IMR-90 (cell line): Measurements from ENCODE around the gene SUPT3H. TPM values are rescaled to one million over a fixed set of nuclear protein-coding genes. Genes with fewer than 3 reads are reported as not detected.
"Not testable (repeated sequence)": the region's sequence is repeated elsewhere in the genome, so short reads cannot be mapped to it uniquely, and the experiment has no call there.

Experiments used
- ATAC-seq: fragments of 200-7000 bp; cut with Tn5 transposase; 2 replicates; pipeline ENCODE4 v1.9.1; 2020; ENCODE audit warnings: low read depth, mild to moderate bottlenecking, moderate library complexity
- BruUV-seq: library from RNA; stranded (reverse); fragments of 400-500 nt; replicated peaks from 2 replicates; lab custom pipeline; 2021; lab: Mats Ljungman, UMichigan
- CTCF ChIA-PET: fragments of 300-600 bp; formaldehyde crosslinking; extraction: SDS; loops from one replicate; lab custom pipeline; 2021; ENCODE audit warnings: antibody characterized with exemption; lab: Yijun Ruan, JAX
- POLR2A ChIA-PET: fragments of 300-600 bp; sonication (Branson Sonifier 250); formaldehyde crosslinking; loops from one replicate; lab custom pipeline; 2022; ENCODE audit warnings: antibody characterized with exemption; ENCODE audit not compliant: unreplicated experiment; lab: Charles Lee
- DNase-seq: peaks from one replicate; pipeline ENCODE4 v3.0.0; 2013
- H2AFZ ChIP-seq: replicated peaks from 2 replicates; pipeline ENCODE3; 2013; ENCODE audit warnings: low read length, mild to moderate bottlenecking; ENCODE audit not compliant: poor library complexity
- H2AK5ac ChIP-seq: 2 replicates; pipeline ENCODE4 v1.6.1; 2013; ENCODE audit warnings: low read depth, low read length, inconsistent platforms
- H2AK9ac ChIP-seq: replicated peaks from 2 replicates; pipeline ENCODE3; 2013; ENCODE audit warnings: mild to moderate bottlenecking, low read depth, low read length, moderate library complexity; ENCODE audit not compliant: poor library complexity
- H2BK120ac ChIP-seq: 2 replicates; pipeline ENCODE4 v1.6.1; 2013; ENCODE audit warnings: low read depth, low read length, inconsistent platforms
- H2BK15ac ChIP-seq: 3 replicates; pipeline ENCODE4 v1.6.1; 2013; ENCODE audit warnings: low read depth, low read length, inconsistent platforms
- H2BK20ac ChIP-seq: 2 replicates; pipeline ENCODE4 v1.6.1; 2013; ENCODE audit warnings: low read depth, mild to moderate bottlenecking, inconsistent platforms, low read length, moderate library complexity
- H2BK5ac ChIP-seq: 2 replicates; pipeline ENCODE4 v1.6.1; 2013; ENCODE audit warnings: mild to moderate bottlenecking, low read depth, low read length, inconsistent platforms; ENCODE audit not compliant: poor library complexity, severe bottlenecking
- H3K14ac ChIP-seq: replicated peaks from 2 replicates; pipeline ENCODE4 v1.6.1; 2013; ENCODE audit warnings: low read depth, low read length, inconsistent platforms
- H3K18ac ChIP-seq: 2 replicates; pipeline ENCODE4 v1.6.1; 2013; ENCODE audit warnings: low read depth, low read length, control low read depth
- H3K23ac ChIP-seq: 2 replicates; pipeline ENCODE4 v1.6.1; 2013; ENCODE audit warnings: low read depth, low read length, inconsistent platforms
- H3K27ac ChIP-seq: 2 replicates; pipeline ENCODE4 v1.5.1; 2013; ENCODE audit warnings: mild to moderate bottlenecking, control low read depth, low read length; ENCODE audit not compliant: insufficient read depth
- H3K27me3 ChIP-seq: 2 replicates; pipeline ENCODE4 v1.6.1; 2013; ENCODE audit warnings: low read length; ENCODE audit not compliant: control insufficient read depth, insufficient read depth
- H3K36me3 ChIP-seq: 2 replicates; pipeline ENCODE4 v1.6.1; 2013; ENCODE audit warnings: low read length, mixed read lengths; ENCODE audit not compliant: control insufficient read depth, insufficient read depth
- H3K4ac ChIP-seq: 2 replicates; pipeline ENCODE4 v1.6.1; 2013; ENCODE audit warnings: low read depth, low read length, inconsistent platforms
- H3K4me1 ChIP-seq: 2 replicates; pipeline ENCODE4 v1.6.1; 2013; ENCODE audit warnings: low read length, mixed read lengths; ENCODE audit not compliant: control insufficient read depth, insufficient read depth
- H3K4me2 ChIP-seq: 2 replicates; pipeline ENCODE4 v1.6.1; 2013; ENCODE audit warnings: low read depth, mild to moderate bottlenecking, control low read depth, low read length, moderate library complexity
- H3K4me3 ChIP-seq: 2 replicates; pipeline ENCODE4 v1.5.1; 2013; ENCODE audit warnings: low read depth, mild to moderate bottlenecking, control low read depth, low read length, moderate library complexity; ENCODE audit not compliant: insufficient read depth
- H3K56ac ChIP-seq: 2 replicates; pipeline ENCODE4 v1.6.1; 2013; ENCODE audit warnings: low read length, inconsistent platforms; ENCODE audit not compliant: insufficient read depth; ENCODE audit errors: extremely low read depth
- H3K79me1 ChIP-seq, 2 experiments: 2 replicates each; pipeline ENCODE4 v1.6.1; 2013; ENCODE audit warnings: low read length in 2 of 2, inconsistent platforms in 1 of 2, low read depth in 1 of 2
- H3K9ac ChIP-seq: 2 replicates; pipeline ENCODE4 v1.6.1; 2013; ENCODE audit warnings: low read depth, low read length, control low read depth
- H3K9me1 ChIP-seq: 2 replicates; pipeline ENCODE4 v1.6.1; 2013; ENCODE audit warnings: low read length, inconsistent platforms; ENCODE audit not compliant: insufficient read depth
- H3K9me3 ChIP-seq: 2 replicates; pipeline ENCODE4 v1.6.1; 2013; ENCODE audit warnings: low read length; ENCODE audit not compliant: control insufficient read depth, insufficient read depth
- H4K20me1 ChIP-seq: 2 replicates; pipeline ENCODE4 v1.6.1; 2013; ENCODE audit warnings: low read length, inconsistent platforms; ENCODE audit not compliant: insufficient read depth
- H4K5ac ChIP-seq: 2 replicates; pipeline ENCODE4 v1.6.1; 2013; ENCODE audit warnings: mild to moderate bottlenecking, low read depth, low read length, control low read depth
- H4K8ac ChIP-seq, 2 experiments: 2 replicates each; pipeline ENCODE4 v1.6.1; 2013; ENCODE audit warnings: low read depth in 2 of 2, low read length in 2 of 2, control low read depth in 1 of 2, inconsistent platforms in 1 of 2
- H4K91ac ChIP-seq: 2 replicates; pipeline ENCODE4 v1.6.1; 2013; ENCODE audit warnings: low read depth, low read length, inconsistent platforms; ENCODE audit not compliant: insufficient read depth
- WGBS, 2 experiments: methylation state at CpG; one replicate each; pipeline versions ENCODE4 v1.1.5 to v1.1.7; 2013; ENCODE audit warnings: missing lambda C conversion rate in 2 of 2; ENCODE audit not compliant: insufficient read length in 1 of 2; ENCODE audit errors: extremely low coverage in 2 of 2; 5-methylcytosine and 5-hydroxymethylcytosine counted together
- dilution Hi-C: fragments of 300-500 bp; cut with HindIII; formaldehyde crosslinking; loops from one replicate; pipeline ENCODE4 v1.14.3; 2018; ENCODE audit warnings: low sequenced_read_pairs; ENCODE audit not compliant: unreplicated experiment
- in situ Hi-C: fragments of 300-500 bp; cut with MboI; formaldehyde crosslinking; loops from 3 replicates; pipeline ENCODE4 v1.14.3; 2019; ENCODE audit warnings: low sequenced_read_pairs, inconsistent platforms, mixed read lengths
- intact Hi-C: fragments of 100-400 bp; cut with micrococcal nuclease; formaldehyde crosslinking; loops from 2 replicates; pipeline ENCODE4 v1.10.0; 2022
- polyA plus RNA-seq, 3 experiments: library from polyadenylated mRNA; depleted of rRNA; stranded (reverse); fragments of >200 nt; gene quantifications; 2 replicates each; pipeline ENCODE4 v1.2.3, GENCODE V29; 2012; ENCODE audit warnings: low replicate concordance in 1 of 3
- total RNA-seq: library from RNA; depleted of rRNA; stranded (reverse); fragments of >200 nt; gene quantifications from 2 replicates; pipeline ENCODE4 v1.2.3, GENCODE V29; 2012

Gene SUPT3H
- total and polyA plus RNA-seq, 2 of the 4 experiments (the other 2 are of a cell fraction), result 4.5 to 5.0 TPM

GRCh38 chr6:45062659-45063058 is 315.1 kb downstream of the SUPT3H start:
- DNase-seq, H4K5ac ChIP-seq, H3K27me3 ChIP-seq, H3K9me1 ChIP-seq, H3K9me3 ChIP-seq, H3K56ac ChIP-seq, H3K4ac ChIP-seq, H3K4me3 ChIP-seq, H2BK120ac ChIP-seq, H2AK5ac ChIP-seq, H3K14ac ChIP-seq, H4K8ac ChIP-seq, H3K18ac ChIP-seq, H2BK15ac ChIP-seq, ATAC-seq, H3K36me3 ChIP-seq, H4K20me1 ChIP-seq, H4K91ac ChIP-seq, H3K23ac ChIP-seq, H3K79me1 ChIP-seq, H3K4me1 ChIP-seq, dilution Hi-C loops, H2BK20ac ChIP-seq, H3K27ac ChIP-seq, BruUV-seq, in situ Hi-C loops, H3K4me2 ChIP-seq, H3K9ac ChIP-seq, H2AK9ac ChIP-seq, H2BK5ac ChIP-seq, CTCF ChIA-PET, POLR2A ChIA-PET, H2AFZ ChIP-seq, intact Hi-C loops: not testable (repeated sequence)
- no CpG with 5 or more reads among the region's 15 CpGs for WGBS, 2 experiments
